ENCODE data around the gene CEP128.

The CEP128 gene

DNA sequence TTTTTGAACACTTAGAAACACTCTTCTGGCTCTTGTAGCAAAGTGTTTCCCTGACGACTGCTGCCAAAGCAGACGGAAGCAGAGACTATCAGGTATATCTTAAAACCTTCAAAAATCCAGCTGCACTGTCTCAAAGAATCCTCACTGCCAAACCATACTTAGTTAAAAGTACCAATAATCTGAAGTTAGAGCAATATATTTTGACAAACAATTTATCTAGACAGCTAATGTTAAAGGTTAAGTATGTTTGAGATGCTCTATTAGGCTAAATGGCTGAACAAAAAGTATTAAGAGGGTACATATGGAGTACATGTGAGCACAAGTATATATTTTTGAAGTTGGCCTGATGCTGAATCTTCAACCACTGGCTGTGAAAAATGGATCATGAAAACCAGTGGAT lies 398.3 kb downstream of the CEP128 start:
- no peak for DNase-seq (ENCODE audit: low read depth)

DNA sequence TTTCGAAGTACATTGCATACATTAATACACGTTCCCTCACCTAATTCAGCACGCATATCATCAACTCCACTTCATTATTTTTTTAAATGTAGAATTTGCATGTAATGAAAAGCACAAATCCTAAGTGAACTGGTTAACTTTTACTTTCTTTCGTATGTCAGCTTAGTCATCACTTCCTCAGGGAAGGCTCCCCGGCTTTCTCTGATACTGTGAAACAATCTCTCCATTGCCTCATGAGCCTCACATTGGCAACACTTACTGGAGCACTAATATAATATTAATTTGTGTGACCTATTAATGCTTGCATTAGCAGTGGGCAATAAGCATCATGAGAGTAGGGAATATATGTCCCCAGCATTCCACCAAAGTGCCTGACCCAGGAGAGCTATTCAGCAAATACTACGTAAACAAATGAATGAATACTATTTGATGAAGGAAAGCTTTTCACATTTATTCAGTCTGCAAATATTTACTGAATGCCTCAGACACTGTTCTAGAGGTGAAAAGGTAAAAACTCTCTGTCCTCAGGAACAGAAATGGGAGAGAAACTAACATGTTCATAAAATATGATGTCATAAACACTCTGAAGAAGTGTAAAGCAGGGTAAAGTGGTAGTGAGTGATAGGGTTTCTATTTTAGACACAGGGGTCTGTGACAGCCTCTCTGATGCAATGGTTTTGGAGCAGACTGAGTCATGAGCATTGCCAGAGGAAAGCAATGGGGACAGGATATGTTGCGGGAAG lies 402.7 kb downstream of the CEP128 start:
- DNase-seq (ENCODE audit: low read depth), result no peak

DNA sequence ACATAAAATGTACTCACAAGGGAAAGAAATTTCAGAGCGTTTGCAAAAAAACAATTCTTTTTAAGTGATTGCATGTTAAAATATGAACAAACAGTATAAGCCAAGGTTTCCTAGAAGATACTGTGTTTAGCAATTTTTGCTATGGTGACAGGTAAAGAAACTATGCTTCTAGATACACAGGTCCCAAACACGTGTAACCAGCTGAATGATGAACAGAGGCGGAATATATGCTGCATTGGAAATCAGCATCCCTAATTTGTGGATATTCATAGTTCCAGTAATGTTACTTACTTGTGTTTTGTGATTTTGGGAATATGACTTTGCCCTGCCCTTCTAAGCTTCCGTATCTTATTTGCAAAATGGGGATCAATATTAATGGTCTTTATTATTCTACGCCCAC lies 403.9 kb downstream of the CEP128 start:
- no peak for DNase-seq (ENCODE audit: low read depth)

DNA sequence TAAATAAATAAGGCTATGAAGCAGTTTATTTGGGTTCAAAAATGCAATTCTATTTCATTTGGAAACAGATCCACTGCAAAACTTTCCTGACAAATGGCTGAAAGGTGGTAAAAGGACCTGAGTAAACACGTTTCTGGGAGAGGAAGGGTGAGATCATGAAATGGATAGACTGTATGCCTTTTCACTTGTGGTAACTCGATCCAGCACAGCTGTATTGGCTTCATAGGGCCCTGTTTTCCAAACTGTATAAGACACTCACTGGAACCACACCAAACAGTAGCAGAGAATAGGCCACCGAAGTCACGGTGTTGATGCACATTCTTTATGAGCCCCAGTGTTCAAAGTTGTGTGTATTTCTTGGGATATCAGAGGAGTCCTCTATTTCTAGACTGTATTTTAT lies 405.1 kb downstream of the CEP128 start:
- DNase-seq (ENCODE audit: low read depth), result no peak

DNA sequence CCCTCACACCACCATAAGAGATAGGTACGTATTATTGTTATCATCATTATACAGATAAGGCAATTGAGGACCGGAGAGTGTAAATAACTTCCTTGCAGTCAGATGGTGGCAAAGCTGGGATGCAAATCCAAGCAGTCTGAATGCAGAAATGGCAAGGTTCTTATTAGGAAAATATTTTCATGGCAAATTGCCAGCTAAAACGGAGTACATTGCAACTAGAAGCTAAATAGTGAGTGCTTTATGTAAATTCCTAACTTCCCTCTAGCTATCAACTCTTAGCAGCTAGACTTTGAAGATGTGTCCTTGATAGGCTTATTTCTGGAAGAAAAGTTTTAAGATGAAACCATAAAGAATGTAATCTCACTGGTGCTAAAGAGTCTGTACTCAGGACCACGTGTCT lies 406.4 kb downstream of the CEP128 start:
- DNase-seq (ENCODE audit: low read depth), result no peak

- DNase-seq (ENCODE audit: low read depth), result peak; percentile 15
These were observed 417.9 kb downstream of the CEP128 start for GRCh38 chr14:80523518-80524117.

DNA sequence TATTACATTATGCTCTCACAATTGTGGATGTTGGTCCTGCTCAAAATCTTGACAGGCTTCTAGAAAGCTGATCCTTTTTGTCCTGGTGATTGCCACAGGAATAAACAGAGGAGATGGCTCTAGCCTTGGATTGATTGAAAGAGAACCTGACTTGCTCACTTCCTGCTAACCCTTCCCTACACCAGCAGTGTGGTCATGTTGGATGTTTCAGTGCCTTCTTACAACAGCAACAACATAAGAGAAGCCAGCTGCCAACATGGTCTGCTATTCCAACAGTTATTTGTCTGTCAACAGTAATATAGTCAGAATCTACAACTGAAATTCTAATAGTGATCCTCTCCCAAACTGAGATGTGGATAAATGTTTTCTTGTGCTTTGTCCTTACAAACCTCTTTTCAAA lies 418.6 kb downstream of the CEP128 start:
- peak; percentile 15 for DNase-seq (ENCODE audit: low read depth)

DNA sequence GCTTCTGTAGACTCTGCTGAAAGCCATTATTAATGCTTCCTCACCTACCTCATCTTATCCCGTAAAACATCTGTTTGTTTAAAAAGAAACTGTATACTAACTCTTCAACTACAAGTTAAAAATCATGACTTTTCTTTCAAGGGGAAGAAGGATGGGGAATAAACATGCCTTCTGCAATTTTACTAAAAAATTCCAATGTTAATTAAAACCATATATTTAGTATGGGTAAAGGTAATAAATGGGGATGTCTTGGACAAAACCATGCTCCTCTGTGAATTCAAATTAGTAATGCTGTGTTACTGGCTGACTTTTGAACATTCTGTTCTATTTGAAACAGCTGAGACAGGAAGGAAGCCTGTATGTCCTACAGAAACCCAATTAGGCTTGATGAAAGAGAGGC lies 419.1 kb downstream of the CEP128 start:
- no peak for DNase-seq (ENCODE audit: low read depth)

GRCh38 chr14:80521456-80521855 lies 420.1 kb downstream of the CEP128 start:
- DNase-seq (ENCODE audit: low read depth), result no peak

DNA sequence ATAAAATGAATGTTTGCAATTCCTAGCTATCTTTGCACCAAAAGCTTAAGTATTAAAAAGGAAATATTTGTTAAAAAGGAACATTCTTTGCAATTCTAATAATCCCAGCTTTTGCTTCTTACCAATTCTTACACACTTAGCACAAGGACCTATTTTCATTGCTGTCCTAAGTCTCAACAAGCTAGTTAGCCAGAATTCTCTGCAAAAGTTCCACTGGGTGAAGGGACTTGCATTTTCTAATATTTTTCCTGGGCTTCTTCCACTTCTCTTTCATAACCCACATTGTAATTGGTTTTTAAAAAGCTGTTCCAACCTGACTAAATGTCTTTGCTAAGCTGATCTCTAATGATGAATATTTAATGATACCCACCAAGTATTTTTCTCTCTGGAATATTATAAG lies 422.5 kb downstream of the CEP128 start:
- DNase-seq (ENCODE audit: low read depth), result no peak

- no peak for DNase-seq (ENCODE audit: low read depth)
These were observed 423.4 kb downstream of the CEP128 start for GRCh38 chr14:80518173-80518572.

GRCh38 chr14:80507292-80507869 lies 434.2 kb downstream of the CEP128 start:
- no peak for DNase-seq (ENCODE audit: low read depth)

GRCh38 chr14:80504781-80505180 lies 436.8 kb downstream of the CEP128 start:
- DNase-seq (ENCODE audit: low read depth), result no peak

DNA sequence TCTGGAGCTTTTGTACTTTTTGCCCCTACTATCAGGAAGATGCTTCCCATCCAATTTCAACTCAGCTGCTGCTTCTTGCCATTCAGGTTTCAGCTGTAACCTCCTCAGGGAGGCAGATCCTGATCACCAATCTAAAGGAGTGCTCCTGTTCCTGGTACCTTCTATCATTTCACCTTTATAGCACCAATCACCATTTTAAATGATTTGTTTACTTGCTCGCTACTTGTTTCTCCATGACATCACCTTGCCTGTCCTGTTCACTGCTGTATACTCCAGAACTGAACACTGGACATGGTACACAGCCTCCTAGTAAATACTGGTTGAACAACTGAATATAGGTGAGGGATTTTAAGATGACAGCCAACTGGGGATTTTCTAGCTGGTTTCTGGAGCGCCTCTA lies 443.0 kb downstream of the CEP128 start:
- DNase-seq (ENCODE audit: low read depth), result no peak

GRCh38 chr14:80496090-80496489 lies 445.4 kb downstream of the CEP128 start:
- no peak for DNase-seq (ENCODE audit: low read depth)

DNA sequence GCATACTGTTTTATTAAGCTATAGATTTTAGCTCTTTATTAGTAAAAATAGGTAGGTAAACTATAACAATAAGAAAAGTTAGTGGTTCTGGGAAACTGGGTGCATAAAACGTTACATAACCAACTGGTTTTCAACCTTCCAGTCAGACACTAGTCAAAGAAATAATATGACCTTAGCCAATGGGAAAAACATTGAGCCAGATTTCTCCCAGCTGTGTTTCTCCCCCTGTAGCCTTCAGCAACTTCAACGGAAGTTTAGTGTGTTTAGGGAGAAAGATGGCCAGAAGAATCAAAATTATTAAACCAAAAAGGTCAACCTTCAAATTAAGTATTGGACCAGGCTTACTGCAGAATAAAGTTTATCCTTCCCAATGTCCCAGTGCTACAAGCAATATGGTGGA lies 446.8 kb downstream of the CEP128 start:
- no peak for DNase-seq (ENCODE audit: low read depth)

GRCh38 chr14:80493620-80494019 lies 447.9 kb downstream of the CEP128 start:
- DNase-seq (ENCODE audit: low read depth), result no peak

DNA sequence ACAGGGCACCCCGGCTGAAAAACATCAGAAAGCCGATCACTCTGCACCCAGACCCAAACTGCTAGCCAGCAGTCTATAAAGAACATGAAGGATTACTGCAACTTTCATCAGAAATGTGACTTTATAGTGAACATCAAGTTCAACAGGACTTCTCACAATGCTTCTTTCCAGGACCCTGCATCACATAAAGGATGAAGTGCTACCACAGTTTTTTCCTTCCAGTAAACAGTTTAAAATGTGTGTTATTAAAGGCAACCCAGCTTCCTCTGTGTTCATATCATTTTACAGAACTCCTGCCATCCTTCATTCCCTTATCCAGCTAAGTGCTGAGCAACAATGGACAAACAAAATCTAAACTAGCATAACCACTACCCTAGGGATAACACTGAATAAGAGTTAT lies 449.9 kb downstream of the CEP128 start:
- no peak for DNase-seq (ENCODE audit: low read depth)

DNA sequence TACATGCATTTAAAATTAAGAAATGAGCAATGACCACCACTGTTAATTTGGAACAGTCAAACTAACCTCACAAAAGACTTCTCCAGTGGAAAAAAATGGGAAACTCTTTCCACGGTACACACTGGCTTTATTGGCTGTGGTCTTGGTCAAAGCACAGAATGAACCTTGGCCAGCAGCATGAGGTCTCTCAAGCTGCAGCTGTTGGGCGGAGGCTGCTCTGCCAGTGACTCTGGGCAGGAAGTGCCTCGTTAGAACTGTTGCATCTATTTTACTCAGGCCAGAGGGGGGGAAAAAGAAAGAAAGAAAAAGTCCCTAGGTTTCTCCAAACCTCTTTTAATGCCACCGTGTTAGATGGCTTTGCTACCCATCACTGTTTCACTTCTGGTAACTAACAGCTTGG lies 450.4 kb downstream of the CEP128 start:
- DNase-seq (ENCODE audit: low read depth), result no peak

- DNase-seq (ENCODE audit: low read depth), result no peak
These were observed 452.0 kb downstream of the CEP128 start for GRCh38 chr14:80489513-80489912.

GRCh38 chr14:80485764-80486163 lies 455.8 kb downstream of the CEP128 start:
- no peak for DNase-seq (ENCODE audit: low read depth)

DNA sequence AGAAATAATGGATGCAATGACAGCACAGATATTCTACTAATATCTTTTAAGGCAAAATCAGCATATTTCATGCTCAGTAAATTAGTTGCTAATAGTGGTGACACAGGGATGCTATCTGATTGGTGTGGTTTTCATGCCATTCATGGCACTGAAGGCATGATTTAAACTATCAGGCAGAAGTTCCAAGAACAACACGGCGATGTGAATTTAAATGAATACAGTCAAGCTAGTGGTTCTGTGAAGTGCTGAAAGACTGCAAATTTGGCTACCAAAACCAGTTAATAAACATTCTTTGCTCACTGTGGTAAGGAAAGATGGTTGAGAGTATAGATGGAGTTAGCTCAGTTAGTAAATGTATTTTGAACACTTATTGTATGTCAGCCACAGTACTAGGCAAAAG lies 458.2 kb downstream of the CEP128 start:
- no peak for DNase-seq (ENCODE audit: low read depth)

- no peak for DNase-seq (ENCODE audit: low read depth)
These were observed 464.0 kb downstream of the CEP128 start for GRCh38 chr14:80477388-80478160.
